ENCODE data around the gene P2RY6.
"Not testable (repeated sequence)": the region's sequence is repeated elsewhere in the genome, so short reads cannot be mapped to it uniquely, and the experiment has no call there.

Gene P2RY6

GRCh38 chr11:73271936-73272679, at the start of gene P2RY6:
Gene P2RY6, plus strand, starts transcription at chr11:73272338. Its CDS starts 24,181 bp downstream, at chr11:73296519.
- DNase-seq (ENCODE audit: low read depth): no peak

DNA sequence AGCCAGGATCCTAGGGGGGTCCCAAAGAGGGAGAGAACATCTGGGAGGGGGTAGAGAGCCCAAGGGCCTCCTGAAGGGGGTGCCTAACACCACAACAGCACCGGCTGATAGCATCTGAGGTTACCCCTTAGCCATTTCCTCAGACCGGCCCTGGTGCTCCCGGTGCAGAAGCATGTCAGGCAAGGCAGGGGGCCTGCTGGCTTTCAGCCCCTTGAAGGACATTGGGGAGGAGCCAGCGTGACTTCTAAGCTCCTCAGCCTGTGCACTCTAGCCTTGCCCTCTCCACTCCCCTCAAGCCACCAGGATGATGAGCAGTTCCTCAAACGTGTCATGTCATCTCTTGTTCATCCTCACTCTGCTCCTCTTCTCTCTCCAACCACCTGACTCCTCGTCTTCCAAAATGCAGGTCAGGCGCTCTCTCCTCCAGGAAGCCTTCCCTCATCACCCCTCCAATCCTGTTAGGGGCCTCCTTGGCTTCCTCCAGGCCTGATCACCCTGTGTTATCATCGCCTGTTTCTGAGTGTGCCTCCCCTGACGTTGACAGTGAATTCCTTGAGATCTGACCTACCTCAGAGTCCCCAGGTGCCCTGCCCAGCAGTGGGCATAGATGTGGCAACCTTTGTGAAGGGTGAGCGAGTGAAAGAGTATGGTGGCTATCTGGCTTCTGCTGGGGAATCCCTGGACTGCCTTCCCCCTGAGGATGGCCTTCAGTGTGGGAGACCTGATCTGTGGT, 48.0 kb upstream of the P2RY6 start:
- DNase-seq (ENCODE audit: low read depth): no peak

DNA sequence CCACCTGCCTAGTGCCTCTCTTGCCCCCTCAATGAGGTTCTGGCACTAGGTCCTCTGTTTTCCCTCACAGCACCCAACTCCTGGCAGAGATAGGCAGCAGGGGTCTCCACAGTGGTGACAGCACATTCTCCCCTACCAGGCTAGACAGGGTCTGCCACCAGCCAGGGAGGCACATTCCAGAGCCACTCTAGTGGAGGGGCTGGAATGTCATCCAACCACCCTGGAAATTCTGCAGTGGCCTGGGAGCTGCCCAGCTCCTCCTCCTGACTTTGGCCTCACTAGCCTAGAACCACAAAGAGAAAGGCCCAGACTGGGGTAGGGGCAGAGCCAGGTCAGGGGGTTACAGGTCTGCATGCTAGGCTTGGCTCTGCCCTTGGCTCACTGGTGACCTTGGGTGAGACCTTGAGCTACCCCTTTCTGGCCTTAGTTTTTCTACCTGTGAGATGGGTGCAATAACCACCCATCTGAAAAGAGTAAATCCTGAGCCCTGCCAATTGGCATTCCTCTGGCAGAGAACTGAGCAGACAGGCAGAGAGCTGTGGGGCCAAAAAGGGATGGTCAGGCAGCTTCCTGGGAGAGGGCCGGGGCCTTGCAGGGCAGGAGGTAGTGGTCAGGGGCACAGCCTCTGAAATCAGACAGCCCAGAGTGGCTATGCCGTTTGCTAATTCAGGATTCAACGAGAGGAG, 47.0 kb upstream of the P2RY6 start:
- DNase-seq (ENCODE audit: low read depth): no peak

DNA sequence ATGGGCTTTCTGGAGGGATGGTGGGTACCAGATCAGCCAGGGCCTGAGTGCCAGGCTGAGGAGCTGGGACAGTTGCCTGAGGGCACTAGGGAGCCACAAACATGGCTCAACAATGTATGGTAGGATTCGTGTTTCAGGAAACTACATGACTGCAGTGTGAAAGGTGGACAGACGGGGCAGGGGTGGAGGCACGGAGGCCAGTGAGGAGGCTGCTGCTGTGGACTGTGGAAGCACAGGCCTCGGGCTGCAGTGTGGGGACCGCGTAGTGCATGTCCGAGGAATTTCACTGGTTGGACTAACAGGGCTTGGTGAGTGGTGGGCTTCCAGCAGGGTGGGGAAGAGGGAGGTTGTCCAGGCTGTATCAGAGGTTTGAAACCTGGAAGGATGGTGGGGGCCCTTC, 46.3 kb upstream of the P2RY6 start:
- no peak for DNase-seq (ENCODE audit: low read depth)

DNA sequence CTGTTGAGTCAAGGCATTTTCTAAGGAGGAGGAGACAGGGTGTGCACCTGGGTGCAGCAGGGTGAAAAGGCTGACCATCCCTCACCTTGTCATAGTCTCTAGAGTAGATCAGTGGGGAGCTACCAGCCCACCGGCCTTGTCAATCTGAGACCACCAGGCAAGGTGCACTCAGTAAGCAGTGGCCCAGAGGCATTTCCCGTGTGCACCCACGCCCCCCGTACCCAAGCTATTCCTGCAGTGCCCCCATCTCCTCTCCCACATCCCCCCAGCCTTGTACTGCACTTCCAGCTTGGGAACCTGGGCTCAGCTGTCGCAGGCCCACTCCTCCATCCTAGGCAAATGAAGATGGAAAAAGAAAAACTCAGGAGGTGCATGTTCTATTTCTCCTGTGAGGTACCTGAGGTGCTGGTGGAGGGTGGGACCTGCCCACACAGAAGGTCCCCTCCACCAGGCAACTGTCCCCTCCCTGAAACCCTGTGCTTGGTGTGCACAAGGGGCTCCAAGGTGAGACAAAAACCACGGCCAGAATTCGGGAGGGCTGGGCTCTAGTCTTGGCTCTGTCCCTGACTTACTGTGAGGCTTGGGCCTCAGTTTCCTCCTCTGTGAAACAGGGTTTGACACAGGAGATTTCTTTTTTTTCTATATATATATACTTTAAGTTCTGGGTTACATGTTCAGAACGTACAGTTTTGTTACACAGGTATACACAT, 45.7 kb upstream of the P2RY6 start:
- DNase-seq (ENCODE audit: low read depth): no peak

DNA sequence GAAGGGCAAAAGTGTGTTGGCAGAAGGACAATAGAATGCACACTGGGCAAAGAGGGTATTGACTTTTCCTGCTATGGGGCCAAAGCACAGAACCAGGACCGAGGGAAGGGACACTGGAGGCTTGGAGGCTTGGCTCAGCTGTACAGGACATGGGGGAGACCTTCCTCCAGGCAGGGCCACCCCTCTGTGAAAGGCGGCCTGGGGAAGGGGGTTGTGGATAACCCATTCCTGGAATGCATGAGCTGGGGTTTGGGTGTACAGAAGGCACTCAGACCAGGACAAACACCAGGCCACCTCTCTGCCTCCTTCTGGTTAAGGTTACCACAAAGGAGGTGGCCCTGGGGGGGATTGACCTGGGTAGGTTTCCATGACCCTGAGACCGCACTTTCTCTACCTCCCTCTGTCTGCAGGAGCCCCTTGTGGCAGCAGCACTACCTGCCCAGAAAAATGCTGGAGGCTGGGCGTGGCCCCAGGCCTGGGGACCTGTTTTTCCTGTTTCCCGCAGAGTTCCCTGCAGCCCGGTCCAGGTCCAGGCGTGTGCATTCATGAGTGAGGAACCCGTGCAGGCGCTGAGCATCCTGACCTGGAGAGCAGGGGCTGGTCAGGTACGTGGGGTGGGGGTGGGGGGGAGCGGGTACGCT, 44.4 kb upstream of the P2RY6 start:
- no peak for DNase-seq (ENCODE audit: low read depth)

DNA sequence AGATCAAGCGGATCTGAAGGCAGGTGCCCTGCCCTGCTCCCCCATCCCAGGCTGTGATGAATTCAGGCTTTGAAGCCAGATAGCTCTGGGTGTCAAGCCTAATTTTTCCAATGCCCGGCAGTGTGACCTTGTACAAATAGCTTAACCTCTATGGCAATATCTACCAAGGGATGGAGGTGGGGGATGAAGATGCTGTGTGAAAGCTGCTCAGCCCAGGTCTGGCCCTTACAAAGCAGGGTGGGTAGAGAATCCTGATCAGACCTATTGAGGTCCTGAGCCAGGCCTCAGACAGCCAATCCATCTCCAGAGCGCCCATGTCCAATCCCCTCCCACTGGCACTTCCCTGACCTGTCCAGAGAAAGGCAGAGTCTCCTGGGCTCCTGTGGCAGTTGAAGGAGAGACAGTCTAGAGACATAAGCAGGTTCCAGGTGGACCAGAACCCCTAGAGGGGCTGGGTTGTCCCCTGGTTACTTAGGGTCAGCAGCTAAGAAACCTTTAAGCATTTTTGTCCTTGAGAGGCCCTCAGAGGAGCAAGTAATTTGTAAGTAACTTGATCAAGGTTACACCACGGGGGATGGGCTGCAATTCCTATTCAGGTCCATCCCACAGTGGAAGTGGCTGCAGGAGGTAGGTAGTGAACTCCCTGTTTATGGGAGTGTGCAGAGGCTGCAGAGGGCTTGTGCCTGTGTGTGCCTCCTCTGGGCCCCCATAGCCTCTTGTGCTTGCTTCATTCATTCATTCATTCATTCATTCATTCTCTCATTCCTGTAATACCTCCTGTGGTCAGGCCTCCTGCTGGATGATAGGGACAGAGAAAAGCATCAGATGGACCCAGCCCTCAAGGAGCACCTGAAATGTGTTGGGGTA, 43.6 kb upstream of the P2RY6 start:
- DNase-seq (ENCODE audit: low read depth): no peak

GRCh38 chr11:73229321-73229895, 42.7 kb upstream of the P2RY6 start:
- no peak for DNase-seq (ENCODE audit: low read depth)

DNA sequence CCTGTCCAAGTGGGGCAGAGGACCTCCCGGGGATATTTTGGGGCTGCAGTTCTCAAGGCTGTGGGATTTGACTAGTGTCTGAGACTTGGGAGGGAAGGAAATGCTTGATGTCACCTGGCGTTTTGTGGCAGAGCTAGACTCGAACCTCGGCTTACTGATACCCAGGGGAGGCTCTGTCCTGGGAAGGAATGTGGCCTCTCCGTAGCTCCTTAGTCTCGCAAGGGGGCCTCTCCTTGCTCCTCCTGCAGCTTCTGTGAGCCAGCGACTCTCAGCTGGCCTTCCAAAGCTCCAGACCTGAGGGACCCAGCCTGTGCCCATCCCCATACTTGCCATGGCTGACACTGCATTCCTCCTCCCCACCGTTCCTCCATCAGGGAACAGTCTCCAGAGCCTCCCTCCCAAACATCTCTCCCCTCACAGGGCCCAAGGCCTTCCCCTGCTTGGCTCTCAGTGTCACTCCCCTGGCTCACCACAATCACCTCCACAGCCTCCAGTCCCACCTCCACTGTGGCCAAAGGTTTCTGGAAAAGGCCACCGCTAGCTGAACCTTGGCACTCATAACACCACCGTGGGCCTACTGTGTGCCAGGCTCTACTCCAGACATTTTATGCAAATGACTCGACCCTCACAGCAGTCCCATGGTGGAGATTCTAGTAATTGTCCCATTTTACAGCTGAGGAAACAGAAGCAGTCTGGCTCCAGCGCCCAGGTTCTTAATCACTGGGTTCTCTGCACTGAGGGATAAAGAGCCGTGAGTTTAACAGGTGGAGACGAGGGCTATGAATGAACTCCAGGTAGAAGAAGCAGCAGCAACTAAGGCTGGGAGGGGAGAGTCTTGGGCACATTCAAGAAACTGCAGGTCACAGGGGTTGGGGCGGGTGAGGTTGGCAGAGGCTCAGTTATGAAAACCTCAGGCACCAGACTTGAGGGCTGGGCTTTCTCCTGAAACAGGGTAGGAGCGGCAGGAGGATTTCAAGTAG, 42.0 kb upstream of the P2RY6 start:
- DNase-seq (ENCODE audit: low read depth): no peak

- DNase-seq (ENCODE audit: low read depth): no peak
Measured at GRCh38 chr11:73230931-73231330, 41.2 kb upstream of the P2RY6 start.

DNA sequence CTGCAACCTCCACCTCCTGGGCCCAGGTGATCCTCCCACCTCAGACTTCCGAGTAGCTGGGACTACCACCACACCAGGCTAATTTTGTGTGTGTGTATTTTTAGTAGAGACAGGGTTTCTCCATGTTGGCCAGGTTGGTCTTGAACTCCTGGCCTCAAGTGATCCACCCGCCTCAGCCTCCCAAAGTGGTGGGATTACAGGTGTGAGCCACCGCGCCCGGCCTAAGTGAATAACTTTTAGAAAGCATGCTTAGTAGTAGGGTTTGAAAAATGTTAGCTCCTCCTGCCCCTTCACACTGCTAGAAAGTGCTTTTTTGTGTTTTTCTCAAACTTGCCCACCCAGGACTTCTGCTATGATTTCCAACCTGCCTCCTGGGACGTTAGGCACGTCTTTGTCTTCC, 39.7 kb upstream of the P2RY6 start:
- not testable (repeated sequence) for DNase-seq (ENCODE audit: low read depth)

- DNase-seq (ENCODE audit: low read depth): no peak
Measured at GRCh38 chr11:73233211-73233610, 38.9 kb upstream of the P2RY6 start.

DNA sequence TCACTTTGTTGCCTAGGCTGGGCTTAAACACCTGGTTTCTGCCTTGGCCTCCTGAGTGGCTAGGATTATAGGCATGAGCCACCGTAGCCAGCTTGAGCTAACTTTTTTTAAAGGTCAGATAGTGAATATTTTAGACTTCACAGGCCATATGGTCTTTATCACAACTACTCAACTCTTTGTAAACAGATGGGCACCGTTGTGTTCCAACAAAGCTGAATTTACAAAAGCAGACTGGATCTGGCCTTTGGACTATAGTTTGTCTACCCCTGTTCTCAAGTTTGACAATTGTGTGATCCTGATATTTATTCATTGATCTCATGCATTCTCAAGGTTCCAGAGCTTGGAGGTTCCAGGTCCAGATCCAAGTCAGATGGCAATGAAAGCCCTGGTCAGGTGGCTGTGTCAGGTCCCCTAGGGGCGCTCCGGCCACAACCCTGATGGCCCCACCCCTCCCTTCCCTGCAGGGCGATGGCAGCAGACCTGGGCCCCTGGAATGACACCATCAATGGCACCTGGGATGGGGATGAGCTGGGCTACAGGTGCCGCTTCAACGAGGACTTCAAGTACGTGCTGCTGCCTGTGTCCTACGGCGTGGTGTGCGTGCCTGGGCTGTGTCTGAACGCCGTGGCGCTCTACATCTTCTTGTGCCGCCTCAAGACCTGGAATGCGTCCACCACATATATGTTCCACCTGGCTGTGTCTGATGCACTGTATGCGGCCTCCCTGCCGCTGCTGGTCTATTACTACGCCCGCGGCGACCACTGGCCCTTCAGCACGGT, 38.3 kb upstream of the P2RY6 start:
- no peak for DNase-seq (ENCODE audit: low read depth)

DNA sequence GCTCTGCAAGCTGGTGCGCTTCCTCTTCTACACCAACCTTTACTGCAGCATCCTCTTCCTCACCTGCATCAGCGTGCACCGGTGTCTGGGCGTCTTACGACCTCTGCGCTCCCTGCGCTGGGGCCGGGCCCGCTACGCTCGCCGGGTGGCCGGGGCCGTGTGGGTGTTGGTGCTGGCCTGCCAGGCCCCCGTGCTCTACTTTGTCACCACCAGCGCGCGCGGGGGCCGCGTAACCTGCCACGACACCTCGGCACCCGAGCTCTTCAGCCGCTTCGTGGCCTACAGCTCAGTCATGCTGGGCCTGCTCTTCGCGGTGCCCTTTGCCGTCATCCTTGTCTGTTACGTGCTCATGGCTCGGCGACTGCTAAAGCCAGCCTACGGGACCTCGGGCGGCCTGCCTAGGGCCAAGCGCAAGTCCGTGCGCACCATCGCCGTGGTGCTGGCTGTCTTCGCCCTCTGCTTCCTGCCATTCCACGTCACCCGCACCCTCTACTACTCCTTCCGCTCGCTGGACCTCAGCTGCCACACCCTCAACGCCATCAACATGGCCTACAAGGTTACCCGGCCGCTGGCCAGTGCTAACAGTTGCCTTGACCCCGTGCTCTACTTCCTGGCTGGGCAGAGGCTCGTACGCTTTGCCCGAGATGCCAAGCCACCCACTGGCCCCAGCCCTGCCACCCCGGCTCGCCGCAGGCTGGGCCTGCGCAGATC, 37.5 kb upstream of the P2RY6 start:
- no peak for DNase-seq (ENCODE audit: low read depth)

DNA sequence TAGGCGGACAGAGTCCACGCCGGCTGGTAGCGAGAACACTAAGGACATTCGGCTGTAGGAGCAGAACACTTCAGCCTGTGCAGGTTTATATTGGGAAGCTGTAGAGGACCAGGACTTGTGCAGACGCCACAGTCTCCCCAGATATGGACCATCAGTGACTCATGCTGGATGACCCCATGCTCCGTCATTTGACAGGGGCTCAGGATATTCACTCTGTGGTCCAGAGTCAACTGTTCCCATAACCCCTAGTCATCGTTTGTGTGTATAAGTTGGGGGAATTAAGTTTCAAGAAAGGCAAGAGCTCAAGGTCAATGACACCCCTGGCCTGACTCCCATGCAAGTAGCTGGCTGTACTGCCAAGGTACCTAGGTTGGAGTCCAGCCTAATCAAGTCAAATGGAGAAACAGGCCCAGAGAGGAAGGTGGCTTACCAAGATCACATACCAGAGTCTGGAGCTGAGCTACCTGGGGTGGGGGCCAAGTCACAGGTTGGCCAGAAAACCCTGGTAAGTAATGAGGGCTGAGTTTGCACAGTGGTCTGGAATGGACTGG, 36.8 kb upstream of the P2RY6 start:
- DNase-seq (ENCODE audit: low read depth): no peak

DNA sequence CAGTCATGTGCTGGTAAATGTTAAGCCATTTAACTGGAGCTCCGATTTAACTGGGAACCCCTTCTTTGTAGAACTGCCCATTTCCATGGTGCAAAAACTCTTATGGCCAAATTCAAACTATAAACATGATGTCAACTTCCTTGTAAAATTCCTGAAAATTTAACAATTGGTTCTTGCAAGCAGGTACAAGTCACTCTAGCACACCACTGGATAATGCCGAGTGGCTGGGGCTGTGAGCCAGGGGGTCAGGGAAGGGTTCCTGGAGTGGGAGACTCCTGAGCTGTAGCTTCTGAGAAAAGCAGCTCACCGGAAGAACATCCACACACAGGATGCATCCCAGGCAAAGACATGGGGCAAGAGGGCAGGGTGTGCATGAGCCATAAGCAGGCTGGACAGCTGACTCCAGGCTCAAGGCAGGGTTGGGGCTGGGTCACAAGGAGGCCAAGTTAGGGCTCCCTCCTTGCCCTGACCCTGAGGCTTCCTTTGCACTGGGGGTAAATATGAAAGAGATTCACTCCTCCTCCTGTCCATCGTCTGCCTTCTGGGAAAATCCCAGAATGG, 35.9 kb upstream of the P2RY6 start:
- no peak for DNase-seq (ENCODE audit: low read depth)

- DNase-seq (ENCODE audit: low read depth): no peak
Measured at GRCh38 chr11:73236854-73237253, 35.3 kb upstream of the P2RY6 start.
